K562 (cell line): ENCODE measurements around the gene HPCA. TPM values are rescaled to one million over a fixed set of nuclear protein-coding genes. Genes with fewer than 3 reads are reported as not detected.

ENCODE experiments used
- CAMTA2 ChIP-seq: fragments of 250-450 bp; sonication (Bioruptor Pico); conservative IDR thresholded peaks from 2 replicates; pipeline ENCODE4 v1.5.1; 2022
- CCNT2 ChIP-seq: IDR thresholded peaks from 2 replicates; pipeline ENCODE4 v1.6.1; 2011; ENCODE audit warnings: borderline replicate concordance, low read depth, mild to moderate bottlenecking, moderate library complexity, mixed read lengths, low read length; ENCODE audit not compliant: insufficient read length; ENCODE audit errors: extremely low read depth
- DACH1 ChIP-seq: fragments of 450-650 bp; IDR thresholded peaks from 2 replicates; pipeline ENCODE4 v1.6.1; 2018; ENCODE audit not compliant: partially characterized antibody
- ESRRA ChIP-seq: fragments of 450-650 bp; IDR thresholded peaks from 2 replicates; pipeline ENCODE4 v1.6.1; 2014; ENCODE audit warnings: low read depth, mild to moderate bottlenecking, moderate library complexity, borderline replicate concordance
- HDGF ChIP-seq: fragments of 450-650 bp; IDR thresholded peaks from 2 replicates; pipeline ENCODE4 v1.6.1; 2016
- KLF1 ChIP-seq: fragments of 450-650 bp; IDR thresholded peaks from 2 replicates; pipeline ENCODE4 v1.6.1; 2016; ENCODE audit warnings: missing genetic modification characterization, missing compliant biosample characterization
- MAX ChIP-seq: sonication (generic); formaldehyde crosslinking; IDR thresholded peaks from 2 replicates; pipeline ENCODE4 v1.9.0; 2022; ENCODE audit warnings: mild to moderate bottlenecking, missing genetic modification reagents
- POLR2AphosphoS5 ChIP-seq: IDR thresholded peaks from 2 replicates; pipeline ENCODE4 v1.6.1; 2011; ENCODE audit warnings: mild to moderate bottlenecking, low read depth, low read length, moderate library complexity; ENCODE audit not compliant: control insufficient read depth, insufficient read depth
- RNF2 ChIP-seq: sonication (generic); IDR thresholded peaks from 2 replicates; pipeline ENCODE4 v1.6.1; 2016
- RREB1 ChIP-seq: fragments of 250-450 bp; sonication (Bioruptor Pico); IDR thresholded peaks from 2 replicates; pipeline ENCODE4 v1.4.0; 2020
- SRSF1 ChIP-seq: fragments of 200-400 bp; formaldehyde crosslinking; IDR thresholded peaks from 2 replicates; pipeline ENCODE4 v1.6.1; 2017; ENCODE audit warnings: mild to moderate bottlenecking, low read depth, low read length, moderate library complexity
- TEAD1 ChIP-seq, 2 experiments: fragments of 450-650 bp in 1 of 2; sonication (generic) in 1 of 2; formaldehyde crosslinking; IDR thresholded peaks; 2 replicates each; pipeline versions ENCODE4 v1.4.0 to v1.8.0; 2020 to 2022; ENCODE audit warnings: mild to moderate bottlenecking in 2 of 2, missing genetic modification reagents in 1 of 2
- TEAD4 ChIP-seq, 2 experiments: sonication (generic) in 1 of 2; formaldehyde crosslinking in 1 of 2; IDR thresholded peaks; 2 replicates each; pipeline versions ENCODE4 v1.6.1 to v1.8.0; 2012 to 2022; ENCODE audit warnings: borderline replicate concordance in 1 of 2, inconsistent platforms in 1 of 2, low read length in 1 of 2, mild to moderate bottlenecking in 1 of 2, missing genetic modification reagents in 1 of 2
- THRB ChIP-seq: fragments of 450-650 bp; formaldehyde crosslinking; conservative IDR thresholded peaks from 2 replicates; pipeline ENCODE4 v1.4.0; 2022; ENCODE audit warnings: mild to moderate bottlenecking, missing genetic modification characterization
- ZNF239 ChIP-seq: fragments of 250-450 bp; sonication (Bioruptor Pico); IDR thresholded peaks from 2 replicates; pipeline ENCODE4 v1.4.0; 2020; ENCODE audit warnings: mild to moderate bottlenecking
- ZNF511 ChIP-seq: sonication (generic); formaldehyde crosslinking; IDR thresholded peaks from 2 replicates; pipeline ENCODE4 v1.8.0; 2022; ENCODE audit warnings: mild to moderate bottlenecking, missing genetic modification reagents
- polyA plus RNA-seq, 8 experiments: library from polyadenylated mRNA; depleted of rRNA in 4 of 8; stranded (reverse) in 5 of 8; unstranded in 3 of 8; fragments of >200 nt; fragmentation: Nextera tagmentation in 2 of 8; fragmentation: Illumina TruSeq in 1 of 8; extraction: Ambion mirVana in 2 of 8; extraction: Trizol in 1 of 8; gene quantifications; 2 replicates each; pipeline versions ENCODE4 v1.2.1 to v1.2.3, GENCODE V29; 2011 to 2014; ENCODE audit warnings: inconsistent platforms in 1 of 8, missing spikeins in 1 of 8
- total RNA-seq, 7 experiments: library from RNA; depleted of rRNA in 6 of 7; stranded (reverse); fragments of >200 nt in 6 of 7; fragmentation: Illumina TruSeq in 2 of 7; extraction: Trizol in 2 of 7; gene quantifications; 2 replicates each; pipeline versions ENCODE4 v1.2.1 to v1.2.3, GENCODE V29; 2011 to 2021; ENCODE audit warnings: low replicate concordance in 1 of 7
- TF ChIP-seq, protein P1 (sequence below): fragments of 450-650 bp; IDR thresholded peaks from 2 replicates; pipeline ENCODE4 v1.6.1; 2017; ENCODE audit warnings: mild to moderate bottlenecking, moderate library complexity

Gene HPCA
- total and polyA plus RNA-seq, 9 of the 15 experiments (the other 6 are each of a cell fraction or from before 2014, with no cell fraction given) = not detected

DNA sequence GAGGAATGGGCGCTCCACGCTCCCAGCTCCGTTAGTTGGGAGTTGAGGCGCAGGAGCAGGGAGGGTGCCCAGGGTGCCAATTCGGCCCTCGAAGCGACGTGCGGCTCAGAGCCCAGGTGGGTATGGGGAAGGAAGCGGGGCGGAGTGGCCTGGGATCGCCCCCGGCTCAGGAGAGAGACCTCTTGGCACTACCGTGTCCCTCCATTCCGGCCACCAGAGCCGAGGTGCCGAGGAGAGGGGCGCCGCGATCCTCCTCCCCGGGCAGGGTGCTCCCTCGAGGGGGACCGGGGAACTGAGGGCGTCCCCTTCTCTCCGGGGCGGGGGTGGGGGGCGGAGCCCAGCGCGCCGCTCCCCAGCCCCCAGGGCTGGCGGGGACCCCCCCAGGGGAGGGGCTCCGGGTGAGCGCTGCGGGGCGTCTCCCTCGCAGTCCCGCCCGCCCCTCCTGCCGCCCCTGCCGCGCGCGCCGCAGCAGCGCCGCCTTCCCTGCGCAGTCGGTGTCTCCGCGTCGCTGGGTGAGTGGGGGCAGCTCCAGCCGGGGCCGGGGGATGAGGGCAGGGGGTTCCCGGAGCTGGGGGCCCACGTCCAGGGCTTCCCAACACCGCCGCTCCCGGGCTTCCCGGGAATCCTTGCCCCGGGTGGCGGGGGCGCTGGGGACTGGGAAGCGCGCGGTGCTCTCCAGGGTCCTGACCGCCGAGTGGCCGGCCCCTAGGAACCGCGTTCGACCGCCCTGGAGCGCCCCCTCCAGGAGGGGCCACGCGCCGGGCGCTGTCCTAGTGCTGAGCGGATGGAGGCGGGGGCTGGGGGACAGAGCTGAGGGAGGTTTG lies at the start of gene HPCA (continued):
- TF ChIP-seq ZNF239 (CRISPR knock-in tag) (peak; percentile 57; the same call in 1 of the 2 replicates), KLF1 (tag) (no peak), CAMTA2 (CRISPR knock-in tag) (no peak), RNF2 (no peak), ZNF511 (CRISPR knock-in tag) (peak; percentile 100), SRSF1 (no peak), CCNT2 (peak; percentile 64), RREB1 (0 out of 2 replicates have a peak, but pooled peaks have one; percentile 20), TEAD1 (CRISPR knock-in tag; IDR thresholded peaks at IDR 0.05) (peak; percentile 87 to 98), DACH1 (no peak), TEAD4 (IDR thresholded peaks at IDR 0.05; ENCODE audit: low read length) (peak; percentile 48; the same call in 1 of the 2 replicates), TEAD4 (CRISPR knock-in tag; IDR thresholded peaks at IDR 0.05; ENCODE audit: borderline replicate concordance) (peak; percentile 98), THRB (peak; percentile 67; the same call in 1 of the 2 replicates), ESRRA (no peak), POLR2AphosphoS5 (peak; percentile 51; the same call in 1 of the 2 replicates), MAX (peak; percentile 92), HDGF (no peak)
- TF ChIP-seq, protein P1, sequence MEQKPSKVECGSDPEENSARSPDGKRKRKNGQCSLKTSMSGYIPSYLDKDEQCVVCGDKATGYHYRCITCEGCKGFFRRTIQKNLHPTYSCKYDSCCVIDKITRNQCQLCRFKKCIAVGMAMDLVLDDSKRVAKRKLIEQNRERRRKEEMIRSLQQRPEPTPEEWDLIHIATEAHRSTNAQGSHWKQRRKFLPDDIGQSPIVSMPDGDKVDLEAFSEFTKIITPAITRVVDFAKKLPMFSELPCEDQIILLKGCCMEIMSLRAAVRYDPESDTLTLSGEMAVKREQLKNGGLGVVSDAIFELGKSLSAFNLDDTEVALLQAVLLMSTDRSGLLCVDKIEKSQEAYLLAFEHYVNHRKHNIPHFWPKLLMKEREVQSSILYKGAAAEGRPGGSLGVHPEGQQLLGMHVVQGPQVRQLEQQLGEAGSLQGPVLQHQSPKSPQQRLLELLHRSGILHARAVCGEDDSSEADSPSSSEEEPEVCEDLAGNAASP = no peak
